CD8-positive, alpha-beta memory T cell (primary cell): ENCODE measurements around the gene PTPRE. TPM values are rescaled to one million over a fixed set of nuclear protein-coding genes. Genes with fewer than 3 reads are reported as not detected.

Experiments
- CTCF ChIA-PET: fragments of 350-600 bp; sonication (Branson Sonifier 250); formaldehyde crosslinking; loops from one replicate; lab custom pipeline; 2021; ENCODE audit warnings: antibody characterized with exemption; lab: Charles Lee
- POLR2A ChIA-PET: fragments of 350-600 bp; sonication (Branson Sonifier 250); formaldehyde crosslinking; loops from one replicate; lab custom pipeline; 2021; ENCODE audit warnings: antibody characterized with exemption; lab: Charles Lee
- DNase-seq, 5 donors: peaks; one replicate each; pipeline versions ENCODE4 v3.0.0 to v3.0.0-alpha.2; 2020 to 2022; ENCODE audit warnings: mixed read lengths in 1 of 5
- H3K27ac ChIP-seq: one replicate; pipeline ENCODE4 v1.7.0; 2013; ENCODE audit warnings: low read depth, mild to moderate bottlenecking, low read length, moderate library complexity
- H3K27me3 ChIP-seq: 2 replicates; pipeline ENCODE4 v1.7.0; 2013; ENCODE audit warnings: low read length, mild to moderate bottlenecking; ENCODE audit not compliant: insufficient read depth, poor library complexity, severe bottlenecking
- H3K36me3 ChIP-seq: 2 replicates; pipeline ENCODE4 v1.7.0; 2013; ENCODE audit warnings: mild to moderate bottlenecking, low read length, moderate library complexity; ENCODE audit not compliant: insufficient read depth
- H3K4me1 ChIP-seq: 2 replicates; pipeline ENCODE4 v1.7.0; 2013; ENCODE audit warnings: mild to moderate bottlenecking, low read length, moderate library complexity; ENCODE audit not compliant: insufficient read depth
- H3K4me3 ChIP-seq: 2 replicates; pipeline ENCODE4 v1.7.0; 2013; ENCODE audit warnings: mild to moderate bottlenecking, low read length
- H3K9me3 ChIP-seq: 2 replicates; pipeline ENCODE4 v1.7.0; 2013; ENCODE audit warnings: mild to moderate bottlenecking, low read length
- H3K27ac Mint-ChIP-seq, 8 donors: one replicate each; pipeline ENCODE4 v1.8.0; 2020 to 2021; ENCODE audit warnings: mixed read lengths in 8 of 8, mild to moderate bottlenecking in 6 of 8, inconsistent platforms in 3 of 8, moderate library complexity in 3 of 8
- H3K27me3 Mint-ChIP-seq, 2 donors: one replicate each; pipeline ENCODE4 v1.8.0; 2020 to 2021; ENCODE audit warnings: mixed read lengths in 2 of 2, mild to moderate bottlenecking in 1 of 2, moderate library complexity in 1 of 2
- H3K36me3 Mint-ChIP-seq, 3 donors: one replicate each; pipeline ENCODE4 v1.8.0; 2020 to 2021; ENCODE audit warnings: mixed read lengths in 3 of 3, inconsistent platforms in 1 of 3, mild to moderate bottlenecking in 1 of 3
- H3K4me1 Mint-ChIP-seq, 3 donors: one replicate each; pipeline ENCODE4 v1.8.0; 2020 to 2021; ENCODE audit warnings: mixed read lengths in 3 of 3, inconsistent platforms in 1 of 3, mild to moderate bottlenecking in 1 of 3
- H3K4me3 Mint-ChIP-seq, 7 donors: one replicate each; pipeline ENCODE4 v1.8.0; 2020 to 2021; ENCODE audit warnings: mixed read lengths in 7 of 7, mild to moderate bottlenecking in 6 of 7, moderate library complexity in 4 of 7, inconsistent platforms in 2 of 7
- H3K9me3 Mint-ChIP-seq, 5 donors: one replicate each; pipeline ENCODE4 v1.8.0; 2020 to 2022; ENCODE audit warnings: mixed read lengths in 5 of 5, mild to moderate bottlenecking in 3 of 5, moderate library complexity in 2 of 5, inconsistent platforms in 1 of 5
- polyA plus RNA-seq: library from polyadenylated mRNA; unstranded; fragments of 300-500 nt; fragmentation: Illumina TruSeq; gene quantifications from one replicate; pipeline ENCODE4 v1.2.3, GENCODE V29; 2021
- total RNA-seq, 2 experiments: library from RNA; stranded (reverse); gene quantifications; one replicate each; pipeline ENCODE4 v1.2.3, GENCODE V29; 2021

PTPRE gene
- total and polyA plus RNA-seq, 3 experiments from 2014 or later: 25.2 to 29.5 (median 26.0) TPM

DNA sequence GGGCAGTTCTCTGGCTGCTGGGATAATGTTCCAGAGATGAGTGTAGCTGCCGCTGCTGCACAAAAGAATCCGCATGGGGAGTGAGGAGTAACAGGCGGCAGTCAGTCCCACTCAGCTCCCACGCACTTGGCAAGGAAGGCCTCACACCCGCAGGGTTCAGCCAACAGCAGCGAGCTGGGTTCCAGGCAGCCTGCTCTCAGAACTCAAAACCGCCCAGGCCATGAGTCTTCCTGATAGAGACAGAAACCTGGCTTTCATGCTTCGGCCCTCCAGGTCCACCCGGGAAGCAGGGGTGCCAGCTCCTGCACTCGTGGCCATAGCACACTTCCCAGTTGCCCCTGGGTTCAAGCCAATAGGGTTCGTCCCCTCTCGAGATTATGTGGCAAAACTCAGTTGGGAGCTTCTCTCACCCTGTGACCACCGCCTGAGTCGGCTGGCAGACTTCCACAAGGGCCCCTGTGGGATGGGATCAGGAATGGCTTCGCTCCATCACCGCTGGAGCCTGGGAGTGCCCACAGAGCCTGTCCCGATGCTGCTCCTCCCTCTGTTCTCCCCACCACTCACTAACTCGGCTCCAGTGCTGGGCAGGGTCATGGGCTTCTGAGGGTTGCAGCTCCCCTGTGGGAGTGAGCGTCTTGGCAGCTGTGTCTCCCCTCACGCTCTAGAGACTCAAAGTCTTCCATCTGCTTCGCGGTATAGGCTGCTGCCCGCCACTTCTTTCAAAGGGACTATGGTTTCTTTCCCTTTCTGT is 34.7 kb upstream of the PTPRE start:
- Mint-ChIP-seq H3K4me1 (no peaks in the 10 kb centered on the region), H3K36me3 (no peaks in the 10 kb centered on the region), H3K9me3 (peaks cover 2 to 11% (median 9%) of the 10 kb centered on the region in 5 donors), H3K4me3 (no peak overlapping the region), H3K27me3 (peaks cover 9 to 35% of the 10 kb centered on the region in 2 donors), H3K27ac (no peak overlapping the region)
- Histone ChIP-seq H3K27ac (no peak overlapping the region), H3K27me3 (no peaks in the 10 kb centered on the region), H3K9me3 (no peaks in the 10 kb centered on the region), H3K36me3 (no peaks in the 10 kb centered on the region), H3K4me1 (no peaks in the 10 kb centered on the region), H3K4me3 (no peak overlapping the region)
- POLR2A ChIA-PET: no interaction called here
- CTCF ChIA-PET: no interaction called here
- DNase-seq: no peak

DNA sequence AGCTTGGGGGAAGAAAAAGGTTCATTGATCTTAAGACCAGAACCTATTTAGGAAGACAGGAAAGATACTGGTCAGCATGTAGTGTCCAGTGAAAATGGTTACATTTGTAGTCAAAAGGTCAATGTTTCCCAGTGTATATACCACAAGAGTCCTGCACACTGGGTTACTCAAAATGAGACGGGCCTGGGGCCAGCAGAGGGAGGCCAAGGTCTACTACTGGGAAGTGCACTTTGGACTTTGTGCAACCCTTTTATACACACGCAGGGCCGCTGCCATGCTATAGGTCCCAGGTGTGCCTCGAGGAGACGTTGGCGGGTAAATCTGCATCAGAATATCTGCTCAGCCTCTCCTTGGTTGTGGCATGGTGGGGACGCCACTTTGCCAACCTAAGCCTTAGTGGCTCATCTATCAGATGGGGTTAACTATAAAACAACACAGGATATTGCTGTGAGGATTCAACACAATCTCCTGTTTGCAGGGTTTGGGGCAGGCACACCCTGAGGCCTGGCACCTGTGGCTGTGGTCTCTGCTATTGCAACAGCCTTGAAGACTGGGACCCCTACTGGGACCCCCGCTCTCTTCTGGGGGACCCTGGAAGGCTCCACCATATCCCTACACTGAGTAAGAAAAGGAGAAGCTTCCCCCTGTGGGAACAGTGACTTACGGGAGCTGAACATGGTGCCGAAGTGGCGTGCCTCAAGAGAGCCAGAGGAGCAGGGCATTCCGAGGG is 33.9 kb upstream of the PTPRE start:
- CTCF ChIA-PET: no interaction called here
- Mint-ChIP-seq H3K4me1 (no peaks in the 10 kb centered on the region), H3K4me3 (no peak overlapping the region), H3K27ac (no peak overlapping the region), H3K36me3 (no peaks in the 10 kb centered on the region), H3K27me3 (peaks cover 9 to 35% of the 10 kb centered on the region in 2 donors), H3K9me3 (peaks cover 2 to 11% (median 9%) of the 10 kb centered on the region in 5 donors)
- H3K27ac ChIP-seq: no peak overlapping the region
- H3K4me3 ChIP-seq: no peak overlapping the region
- DNase-seq: no peak
- no peaks in the 10 kb centered on the region for H3K36me3 ChIP-seq
- no peaks in the 10 kb centered on the region for H3K27me3 ChIP-seq
- POLR2A ChIA-PET: no interaction called here
- no peaks in the 10 kb centered on the region for H3K4me1 ChIP-seq
- no peaks in the 10 kb centered on the region for H3K9me3 ChIP-seq

DNA sequence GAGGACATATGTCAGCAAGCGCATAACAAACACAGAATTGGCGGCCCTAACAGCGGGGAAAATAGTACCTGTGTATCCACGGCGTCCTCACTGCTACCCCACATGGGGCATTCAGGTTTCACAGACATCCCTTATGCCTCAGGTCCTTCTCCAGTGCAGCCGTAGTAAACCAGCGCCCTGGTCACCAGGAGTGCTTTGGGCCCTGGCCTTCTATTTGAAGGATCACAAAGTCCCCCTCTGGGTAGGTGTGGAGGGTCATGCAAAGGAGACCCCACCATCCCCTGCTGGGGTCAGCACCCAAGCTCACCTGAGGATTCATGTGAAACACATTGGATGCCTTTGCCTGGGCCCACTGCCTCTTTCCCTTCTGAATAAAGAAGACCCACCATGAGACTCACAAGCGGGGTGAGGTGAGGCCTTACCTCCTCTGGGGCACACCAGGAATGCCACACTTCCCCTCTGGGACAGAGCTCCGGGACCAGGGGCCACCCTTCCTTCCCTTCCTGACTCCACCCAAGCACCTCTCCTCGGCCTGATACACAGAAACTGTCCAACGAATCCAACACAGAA is 32.9 kb upstream of the PTPRE start:
- H3K9me3 ChIP-seq: no peaks in the 10 kb centered on the region
- Mint-ChIP-seq H3K4me3 (no peak overlapping the region), H3K4me1 (no peaks in the 10 kb centered on the region), H3K27ac (no peak overlapping the region), H3K36me3 (no peaks in the 10 kb centered on the region), H3K9me3 (peaks cover 0 to 10% (median 8%) of the 10 kb centered on the region in 5 donors), H3K27me3 (peaks cover 10 to 29% of the 10 kb centered on the region in 2 donors)
- no peaks in the 10 kb centered on the region for H3K27me3 ChIP-seq
- ChIA-PET POLR2A (no interaction called here), CTCF (no interaction called here)
- no peak overlapping the region for H3K27ac ChIP-seq
- no peaks in the 10 kb centered on the region for H3K36me3 ChIP-seq
- DNase-seq: no peak
- H3K4me3 ChIP-seq: no peak overlapping the region
- H3K4me1 ChIP-seq: no peaks in the 10 kb centered on the region

DNA sequence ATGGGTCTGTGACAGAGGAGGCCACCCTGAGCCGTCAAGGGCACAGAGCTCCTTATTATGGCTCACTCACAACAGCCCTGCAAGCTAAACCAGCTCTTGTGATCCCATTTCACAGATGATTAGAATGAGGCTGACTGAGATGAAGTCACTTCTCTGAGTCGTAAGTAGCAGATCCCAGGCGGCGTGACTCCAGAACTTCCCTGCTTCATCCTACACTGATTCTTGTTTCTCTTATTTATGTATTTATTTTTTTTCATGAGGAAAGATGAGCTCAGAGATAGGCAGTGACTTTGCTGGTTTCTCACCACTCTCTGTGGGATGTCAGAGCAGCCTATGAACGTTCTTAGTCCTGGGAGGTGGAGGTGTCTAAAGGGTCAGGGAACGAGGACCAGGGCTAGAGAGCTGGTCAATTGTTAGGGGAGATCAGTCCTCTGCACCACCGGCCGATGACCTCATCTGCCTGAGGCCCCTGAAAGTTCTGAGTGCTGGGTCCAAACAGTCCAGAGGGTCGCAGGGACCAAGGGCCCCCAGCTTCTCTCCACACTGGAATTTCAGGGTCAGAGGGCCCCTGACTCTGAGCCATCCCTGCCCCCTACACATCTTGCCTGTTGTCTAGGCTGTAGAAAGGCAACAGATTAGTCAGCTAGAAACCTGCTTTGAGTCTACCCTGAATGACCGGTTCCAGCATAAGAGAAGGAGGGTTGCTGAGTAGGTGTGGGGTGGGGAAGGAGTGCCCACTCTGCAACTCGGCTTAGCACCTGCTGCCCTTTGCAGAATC is 32.0 kb upstream of the PTPRE start:
- H3K9me3 Mint-ChIP-seq: peaks cover 0 to 5% (median 4%) of the 10 kb centered on the region in 5 donors
- Histone ChIP-seq H3K9me3 (no peaks in the 10 kb centered on the region), H3K4me1 (no peaks in the 10 kb centered on the region), H3K27ac (no peak overlapping the region), H3K4me3 (no peak overlapping the region), H3K36me3 (no peaks in the 10 kb centered on the region), H3K27me3 (no peaks in the 10 kb centered on the region)
- no peaks in the 10 kb centered on the region for H3K4me1 Mint-ChIP-seq
- ChIA-PET CTCF (no interaction called here), POLR2A (no interaction called here)
- H3K4me3 Mint-ChIP-seq: no peak overlapping the region
- H3K27me3 Mint-ChIP-seq: peaks cover 9 to 29% of the 10 kb centered on the region in 2 donors
- no peak overlapping the region for H3K27ac Mint-ChIP-seq
- H3K36me3 Mint-ChIP-seq: no peaks in the 10 kb centered on the region
- DNase-seq: no peak

DNA sequence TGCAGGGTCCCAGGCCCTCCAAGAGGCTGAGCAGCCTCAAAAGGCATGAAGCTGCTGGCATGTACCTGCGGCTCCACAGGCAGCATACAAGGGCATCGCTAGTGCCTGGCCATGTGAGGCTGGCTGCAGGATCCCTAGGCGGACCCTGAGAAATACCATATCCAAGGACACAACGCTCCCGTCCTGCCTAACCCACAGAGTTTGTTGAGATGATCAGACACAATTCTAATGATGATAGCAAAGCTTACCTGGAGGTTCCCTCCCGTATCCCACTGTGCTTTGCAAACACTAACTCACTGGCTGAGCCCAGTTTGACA is 31.5 kb upstream of the PTPRE start:
- no peak overlapping the region for H3K27ac Mint-ChIP-seq
- POLR2A ChIA-PET: no interaction called here
- CTCF ChIA-PET: no interaction called here
- H3K4me1 ChIP-seq: no peaks in the 10 kb centered on the region
- H3K9me3 Mint-ChIP-seq: peaks cover 0 to 5% (median 2%) of the 10 kb centered on the region in 5 donors
- no peak for DNase-seq
- no peak overlapping the region for H3K4me3 ChIP-seq
- H3K27me3 Mint-ChIP-seq: peaks cover 9 to 27% of the 10 kb centered on the region in 2 donors
- H3K27me3 ChIP-seq: no peaks in the 10 kb centered on the region
- no peaks in the 10 kb centered on the region for H3K36me3 ChIP-seq
- H3K36me3 Mint-ChIP-seq: no peaks in the 10 kb centered on the region
- H3K27ac ChIP-seq: no peak overlapping the region
- H3K4me1 Mint-ChIP-seq: peaks cover 0 to 2% (median 1%) of the 10 kb centered on the region in 3 donors
- H3K4me3 Mint-ChIP-seq: no peak overlapping the region
- no peaks in the 10 kb centered on the region for H3K9me3 ChIP-seq

DNA sequence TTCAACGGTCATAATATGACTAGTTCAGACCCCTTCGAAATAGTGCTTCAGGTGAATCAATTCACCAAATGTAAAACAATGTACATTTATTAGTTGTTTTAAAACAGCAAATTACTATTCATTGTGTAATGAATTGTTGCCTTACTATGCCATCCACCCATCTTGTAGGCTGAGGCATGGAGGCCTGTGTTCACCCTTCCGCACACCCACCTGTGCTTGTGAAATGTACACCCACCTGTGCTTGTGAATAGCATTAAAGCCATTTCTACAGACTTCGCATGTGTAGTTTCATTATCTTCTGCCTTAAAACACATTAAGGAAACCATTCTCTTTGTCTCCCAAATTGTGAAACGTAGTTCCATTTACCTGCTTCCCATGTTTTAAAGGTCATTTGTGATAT is 31.0 kb upstream of the PTPRE start:
- H3K27ac Mint-ChIP-seq: no peak overlapping the region
- ChIA-PET CTCF (no interaction called here), POLR2A (no interaction called here)
- Histone ChIP-seq H3K36me3 (no peaks in the 10 kb centered on the region), H3K4me3 (no peak overlapping the region), H3K27me3 (no peaks in the 10 kb centered on the region), H3K9me3 (no peaks in the 10 kb centered on the region), H3K27ac (no peak overlapping the region), H3K4me1 (no peaks in the 10 kb centered on the region)
- no peaks in the 10 kb centered on the region for H3K36me3 Mint-ChIP-seq
- DNase-seq: no peak
- peaks cover 7 to 24% of the 10 kb centered on the region in 2 donors for H3K27me3 Mint-ChIP-seq
- H3K9me3 Mint-ChIP-seq: peaks cover 0 to 3% (median under 1%) of the 10 kb centered on the region in 5 donors
- H3K4me1 Mint-ChIP-seq: peaks cover 0 to 6% (median 4%) of the 10 kb centered on the region in 3 donors
- H3K4me3 Mint-ChIP-seq: no peak overlapping the region

DNA sequence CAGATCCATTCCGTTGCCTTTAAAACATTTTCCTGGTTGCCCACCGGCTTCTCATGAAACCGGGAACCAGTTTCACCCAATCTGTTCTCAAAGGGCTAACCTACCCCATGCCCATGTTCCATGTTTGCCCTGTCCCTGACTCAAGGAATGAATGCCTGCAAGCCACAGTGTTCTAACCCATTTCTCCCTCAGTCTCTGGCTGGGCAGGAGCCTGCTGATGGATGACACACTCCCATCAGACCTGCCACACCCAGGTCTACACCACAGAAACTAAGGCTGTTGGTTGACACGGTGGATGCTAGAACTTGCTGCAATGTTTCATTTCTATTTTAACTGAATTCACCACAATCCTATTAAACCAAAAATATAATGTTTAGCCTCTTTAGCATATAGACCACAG is 29.8 kb upstream of the PTPRE start:
- Mint-ChIP-seq H3K9me3 (no peaks in the 10 kb centered on the region), H3K4me1 (peaks cover 0 to 6% (median 4%) of the 10 kb centered on the region in 3 donors), H3K36me3 (no peaks in the 10 kb centered on the region), H3K4me3 (no peak overlapping the region), H3K27me3 (peaks cover 3 to 13% of the 10 kb centered on the region in 2 donors), H3K27ac (no peak overlapping the region)
- ChIA-PET POLR2A (no interaction called here), CTCF (interaction anchor here (0.9 kb wide), 1 partner anchor 11 kb away, joined by 3 read pairs; no protein-coding TSS in a partner anchor)
- no peaks in the 10 kb centered on the region for H3K27me3 ChIP-seq
- no peaks in the 10 kb centered on the region for H3K4me1 ChIP-seq
- no peak overlapping the region for H3K27ac ChIP-seq
- H3K36me3 ChIP-seq: no peaks in the 10 kb centered on the region
- H3K9me3 ChIP-seq: no peaks in the 10 kb centered on the region
- no peak overlapping the region for H3K4me3 ChIP-seq
- DNase-seq: no peak
